ENCODE measurements around the gene CCDC187. TPM values are rescaled to one million over a fixed set of nuclear protein-coding genes. Genes with fewer than 3 reads are reported as not detected.

Gene CCDC187
- total RNA-seq, 4 donors from 2014 or later: 0.27 to 5.1 (median 2.2) TPM

- Histone ChIP-seq H3K36me3 (no peaks in the 10 kb centered on the region), H3K9me3 (no peaks in the 10 kb centered on the region), H3K27ac (no peak overlapping the region), H3K4me1 (no peaks in the 10 kb centered on the region), H3K4me3 (no peak overlapping the region), H3K27me3 (no peaks in the 10 kb centered on the region)
- intact Hi-C loops (cut with DNase I; ENCODE audit: low total_unique reads): no loop called here
- no peak for DNase-seq
- no peak for TF ChIP-seq POLR2A (IDR thresholded peaks at IDR 0.05)
- TF ChIP-seq CTCF (IDR thresholded peaks at IDR 0.05): no peak
These were observed 7.4 kb upstream of the CCDC187 start for GRCh38 chr9:136311051-136312008.

GRCh38 chr9:136310273-136311030 lies 6.6 kb upstream of the CCDC187 start:
- Histone ChIP-seq H3K4me3 (no peak overlapping the region), H3K4me1 (no peaks in the 10 kb centered on the region), H3K27ac (no peak overlapping the region), H3K27me3 (no peaks in the 10 kb centered on the region), H3K9me3 (no peaks in the 10 kb centered on the region), H3K36me3 (no peaks in the 10 kb centered on the region)
- intact Hi-C loops (cut with DNase I; ENCODE audit: low total_unique reads): no loop called here
- TF ChIP-seq CTCF (IDR thresholded peaks at IDR 0.05): no peak
- no peak for TF ChIP-seq POLR2A (IDR thresholded peaks at IDR 0.05)
- DNase-seq: no peak

- no peaks in the 10 kb centered on the region for H3K4me1 ChIP-seq
- no peak for TF ChIP-seq POLR2A (IDR thresholded peaks at IDR 0.05)
- no peak for TF ChIP-seq CTCF (IDR thresholded peaks at IDR 0.05)
- no peaks in the 10 kb centered on the region for H3K9me3 ChIP-seq
- no peak for DNase-seq
- no peak overlapping the region for H3K4me3 ChIP-seq
- H3K27ac ChIP-seq: no peak overlapping the region
- H3K36me3 ChIP-seq: no peaks in the 10 kb centered on the region
- intact Hi-C loops (cut with DNase I; ENCODE audit: low total_unique reads): no loop called here
- no peaks in the 10 kb centered on the region for H3K27me3 ChIP-seq
These were observed 5.9 kb upstream of the CCDC187 start for GRCh38 chr9:136309806-136310220.

- Histone ChIP-seq H3K4me3 (no peak overlapping the region), H3K27me3 (no peaks in the 10 kb centered on the region), H3K9me3 (no peaks in the 10 kb centered on the region), H3K4me1 (no peaks in the 10 kb centered on the region), H3K36me3 (no peaks in the 10 kb centered on the region), H3K27ac (no peak overlapping the region)
- intact Hi-C loops (cut with DNase I; ENCODE audit: low total_unique reads): no loop called here
- no peak for TF ChIP-seq CTCF (IDR thresholded peaks at IDR 0.05)
- TF ChIP-seq POLR2A (IDR thresholded peaks at IDR 0.05): no peak
- no peak for DNase-seq
These were observed 5.4 kb upstream of the CCDC187 start for GRCh38 chr9:136309101-136309801.

Data from uterus (tissue), 4 donors.